Measurements from ENCODE around the gene CTNNBL1. TPM values are rescaled to one million over a fixed set of nuclear protein-coding genes. Genes with fewer than 3 reads are reported as not detected.

The CTNNBL1 gene
- total and polyA plus RNA-seq, 8 donors: 10.5 to 148 (median 42.0) TPM

GRCh38 chr20:37856932-37857660, 163.3 kb downstream of the CTNNBL1 start:
- H3K4me1 ChIP-seq: no peaks in the 10 kb centered on the region
- DNase-seq: no peak
- H3K36me3 ChIP-seq: peaks cover 20 to 86% (median 76%) of the 10 kb centered on the region in 4 donors
- 80 to 84% (median 81%) methylated on average over 10 of the region's 10 CpGs for WGBS, 5 donors
- H3K27ac ChIP-seq: no peak overlapping the region
- H3K27me3 ChIP-seq: no peaks in the 10 kb centered on the region
- intact Hi-C loops (cut with DNase I; ENCODE audit: low total_unique reads): no loop called here
- no peak for TF ChIP-seq CTCF (IDR thresholded peaks at IDR 0.05)
- no peak for TF ChIP-seq EP300 (IDR thresholded peaks at IDR 0.05)
- TF ChIP-seq POLR2AphosphoS5 (IDR thresholded peaks at IDR 0.05): no peak
- no peak for TF ChIP-seq POLR2A (IDR thresholded peaks at IDR 0.05)
- no peaks in the 10 kb centered on the region for H3K9me3 ChIP-seq
- H3K4me3 ChIP-seq: no peak overlapping the region

GRCh38 chr20:37859406-37860171, 165.8 kb downstream of the CTNNBL1 start:
- H3K4me3 ChIP-seq: no peak overlapping the region
- TF ChIP-seq EP300 (IDR thresholded peaks at IDR 0.05): no peak
- TF ChIP-seq POLR2AphosphoS5 (IDR thresholded peaks at IDR 0.05): no peak
- no peak for TF ChIP-seq CTCF (IDR thresholded peaks at IDR 0.05)
- no peak for TF ChIP-seq POLR2A (IDR thresholded peaks at IDR 0.05)

GRCh38 chr20:37863289-37863688, 169.5 kb downstream of the CTNNBL1 start:
- Histone ChIP-seq H3K27ac (no peak overlapping the region), H3K36me3 (peaks cover 19 to 92% (median 85%) of the 10 kb centered on the region in 4 donors), H3K27me3 (no peaks in the 10 kb centered on the region), H3K4me3 (no peak overlapping the region), H3K9me3 (no peaks in the 10 kb centered on the region), H3K4me1 (peaks cover 0 to 30% (median 4%) of the 10 kb centered on the region in 4 donors)
- intact Hi-C loops (cut with DNase I; ENCODE audit: low total_unique reads): no loop called here
- 90 to 94% (median 92%) methylated on average over 5 of the region's 5 CpGs for WGBS, 5 donors
- no peak for DNase-seq
- TF ChIP-seq POLR2A (IDR thresholded peaks at IDR 0.05): no peak
- no peak for TF ChIP-seq EP300 (IDR thresholded peaks at IDR 0.05)
- no peak for TF ChIP-seq POLR2AphosphoS5 (IDR thresholded peaks at IDR 0.05)
- TF ChIP-seq CTCF (IDR thresholded peaks at IDR 0.05): no peak

More at GRCh38 chr20:37859406-37860171, 165.8 kb downstream of the CTNNBL1 start:
- intact Hi-C loops (cut with DNase I; ENCODE audit: low total_unique reads): no loop called here
- no peaks in the 10 kb centered on the region for H3K4me1 ChIP-seq
- H3K36me3 ChIP-seq: peaks cover 23 to 86% (median 76%) of the 10 kb centered on the region in 4 donors
- H3K27me3 ChIP-seq: no peaks in the 10 kb centered on the region
- no peak for DNase-seq
- H3K9me3 ChIP-seq: no peaks in the 10 kb centered on the region
- H3K27ac ChIP-seq: no peak overlapping the region
- WGBS, 5 donors: 93 to 97% (median 95%) methylated on average over 15 of the region's 15 CpGs

GRCh38 chr20:37864298-37864697, 170.5 kb downstream of the CTNNBL1 start:
- intact Hi-C loops (cut with DNase I; ENCODE audit: low total_unique reads): no loop called here
- DNase-seq: no peak
- 74 to 80% (median 75%) methylated on average over 8 of the region's 8 CpGs for WGBS, 5 donors
- H3K27me3 ChIP-seq: no peaks in the 10 kb centered on the region
- no peaks in the 10 kb centered on the region for H3K9me3 ChIP-seq
- H3K36me3 ChIP-seq: peaks cover 19 to 99% (median 91%) of the 10 kb centered on the region in 4 donors
- TF ChIP-seq CTCF (IDR thresholded peaks at IDR 0.05) (no peak), EP300 (IDR thresholded peaks at IDR 0.05) (no peak), POLR2A (IDR thresholded peaks at IDR 0.05) (no peak), POLR2AphosphoS5 (IDR thresholded peaks at IDR 0.05) (no peak)
- no peak overlapping the region for H3K27ac ChIP-seq
- no peak overlapping the region for H3K4me3 ChIP-seq
- H3K4me1 ChIP-seq: peaks cover 0 to 40% (median 4%) of the 10 kb centered on the region in 4 donors

Measured in stomach (tissue), 9 donors.